ENCODE results near the gene E2F2.

DNA sequence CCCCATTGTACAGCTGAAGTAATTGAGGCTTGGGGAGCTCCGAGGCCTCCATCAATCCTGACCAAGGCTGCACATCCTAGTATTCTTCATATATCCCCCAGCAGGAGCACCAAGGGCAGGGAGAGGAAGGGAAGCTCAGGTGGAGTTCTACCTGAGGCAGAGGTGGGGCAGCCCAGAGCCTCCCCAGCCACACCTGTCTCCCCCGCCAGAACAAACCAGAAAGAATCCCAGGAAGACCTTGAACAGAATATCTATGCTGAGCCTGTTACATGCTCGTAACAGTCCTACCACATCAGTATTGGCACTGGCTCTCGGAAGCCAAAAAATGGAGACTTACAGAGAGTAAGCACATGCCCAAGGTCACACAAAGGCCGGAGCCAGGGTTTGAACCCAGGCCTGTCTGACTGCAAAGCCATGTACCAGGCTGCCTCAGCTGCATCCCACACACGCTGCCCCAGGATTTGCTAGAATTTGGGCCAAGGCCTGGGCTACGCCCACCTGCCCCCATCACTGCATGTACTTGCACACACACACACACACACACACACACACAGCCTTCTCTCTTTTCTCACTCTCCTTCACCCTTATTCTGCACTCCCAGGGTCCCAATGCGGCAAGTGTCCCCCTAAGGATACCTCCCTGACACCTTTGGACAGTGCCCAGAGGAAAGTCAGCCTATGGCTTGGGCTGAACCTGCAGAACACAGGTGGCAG lies 4.5 kb downstream of the E2F2 start:
- TF ChIP-seq ZNF274 (IDR thresholded peaks at IDR 0.05; ENCODE audit: low read depth, low read length) (no peak), YY1 (IDR thresholded peaks at IDR 0.05; ENCODE audit: insufficient read depth, insufficient read length) (no peak)

All from NT2/D1 (cell line).